DND-41 (cell line): ENCODE data around the gene ARHGAP26.

Experiments used
- ATAC-seq: fragments of 200-7000 bp; cut with Tn5 transposase; 3 replicates; pipeline ENCODE4 v1.9.1; 2021; ENCODE audit warnings: low read depth; ENCODE audit not compliant: insufficient read depth
- DNase-seq: peaks from one replicate; pipeline ENCODE4 v3.0.0-alpha.2; 2020
- H2AFZ ChIP-seq: 2 replicates; pipeline ENCODE4 v1.6.0; 2012; ENCODE audit warnings: low read depth, low read length
- H3K27ac ChIP-seq: 2 replicates; pipeline ENCODE4 v1.5.1; 2012; ENCODE audit warnings: low read length, inconsistent platforms
- H3K27me3 ChIP-seq: fragments of 200-600 bp; sonication (generic); 2 replicates; pipeline ENCODE4 v1.6.0; 2012; ENCODE audit warnings: low read length, mild to moderate bottlenecking, inconsistent platforms; ENCODE audit not compliant: insufficient read depth, poor library complexity
- H3K36me3 ChIP-seq: 2 replicates; pipeline ENCODE4 v1.5.1; 2012; ENCODE audit warnings: low read length, inconsistent platforms; ENCODE audit not compliant: insufficient read depth
- H3K4me1 ChIP-seq: 2 replicates; pipeline ENCODE4 v1.5.1; 2012; ENCODE audit warnings: mild to moderate bottlenecking, low read length; ENCODE audit not compliant: insufficient read depth
- H3K4me2 ChIP-seq: 2 replicates; pipeline ENCODE4 v1.6.0; 2012; ENCODE audit warnings: mild to moderate bottlenecking, moderate library complexity, low read length, inconsistent platforms; ENCODE audit not compliant: insufficient read depth
- H3K4me3 ChIP-seq, 2 experiments: fragments of 200-600 bp in 1 of 2; shearing (Covaris generic) in 1 of 2; 2 replicates each; pipeline ENCODE4 v1.5.1; 2012 to 2016; ENCODE audit warnings: inconsistent platforms in 2 of 2, low read length in 2 of 2, mild to moderate bottlenecking in 2 of 2, low read depth in 1 of 2, moderate library complexity in 1 of 2
- H3K79me2 ChIP-seq: 2 replicates; pipeline ENCODE4 v1.6.0; 2012; ENCODE audit warnings: low read length, inconsistent platforms; ENCODE audit not compliant: insufficient read depth
- H3K9ac ChIP-seq: 2 replicates; pipeline ENCODE4 v1.6.0; 2012; ENCODE audit warnings: low read depth, mild to moderate bottlenecking, inconsistent platforms, low read length, moderate library complexity
- H3K9me3 ChIP-seq: 2 replicates; pipeline ENCODE4 v1.5.1; 2012; ENCODE audit warnings: low read length, moderate library complexity, mild to moderate bottlenecking, inconsistent platforms; ENCODE audit not compliant: insufficient read depth, severe bottlenecking
- H4K20me1 ChIP-seq: 2 replicates; pipeline ENCODE4 v1.6.0; 2012; ENCODE audit warnings: low read length; ENCODE audit not compliant: insufficient read depth
- CTCF ChIP-seq: IDR thresholded peaks from 2 replicates; pipeline ENCODE4 v1.5.1; 2012; ENCODE audit warnings: borderline replicate concordance, low read length, moderate library complexity, mild to moderate bottlenecking; ENCODE audit not compliant: poor library complexity, severe bottlenecking; ENCODE audit errors: extremely low read depth
- EZH2 ChIP-seq: IDR thresholded peaks from 3 replicates; pipeline ENCODE4 v1.6.1; 2012; ENCODE audit warnings: borderline replicate concordance, low read depth, mild to moderate bottlenecking, moderate library complexity, low read length, inconsistent platforms; ENCODE audit not compliant: severe bottlenecking

Gene ARHGAP26

GRCh38 chr5:143078971-143079370 lies 308.8 kb downstream of the ARHGAP26 start:
- H3K4me3 ChIP-seq, result no peak overlapping the region
- H3K9me3 ChIP-seq, result no peaks in the 10 kb centered on the region
- H3K4me1 ChIP-seq, result no peaks in the 10 kb centered on the region
- H4K20me1 ChIP-seq, result no peaks in the 10 kb centered on the region
- no peak for DNase-seq
- TF ChIP-seq EZH2 (no peak), CTCF (no peak)
- no peaks in the 10 kb centered on the region for H3K27me3 ChIP-seq
- H3K9ac ChIP-seq, result no peak overlapping the region
- H3K27ac ChIP-seq, result no peak overlapping the region
- H3K79me2 ChIP-seq, result no peaks in the 10 kb centered on the region
- H3K4me2 ChIP-seq, result no peak overlapping the region
- no peak for ATAC-seq
- H2AFZ ChIP-seq, result no peak overlapping the region
- no peaks in the 10 kb centered on the region for H3K36me3 ChIP-seq

- Histone ChIP-seq H3K9ac (no peak overlapping the region), H4K20me1 (no peaks in the 10 kb centered on the region), H3K4me3 (no peak overlapping the region), H3K79me2 (no peaks in the 10 kb centered on the region), H3K9me3 (no peaks in the 10 kb centered on the region), H3K4me1 (no peaks in the 10 kb centered on the region), H3K27ac (no peak overlapping the region), H3K4me2 (no peak overlapping the region), H3K36me3 (peaks cover 4% of the 10 kb centered on the region), H3K27me3 (no peaks in the 10 kb centered on the region), H2AFZ (no peak overlapping the region)
- DNase-seq (no peak), ATAC-seq (no peak)
- TF ChIP-seq EZH2, result no peak
- no peak for TF ChIP-seq CTCF
These were observed 310.2 kb downstream of the ARHGAP26 start for GRCh38 chr5:143080407-143080806.

GRCh38 chr5:143080982-143081381 lies 310.8 kb downstream of the ARHGAP26 start:
- Histone ChIP-seq H3K4me3 (no peak overlapping the region), H3K9me3 (no peaks in the 10 kb centered on the region), H3K9ac (no peak overlapping the region), H2AFZ (no peak overlapping the region), H3K36me3 (peaks cover 4% of the 10 kb centered on the region), H3K27me3 (no peaks in the 10 kb centered on the region), H3K27ac (no peak overlapping the region), H4K20me1 (no peaks in the 10 kb centered on the region), H3K4me1 (no peaks in the 10 kb centered on the region), H3K79me2 (no peaks in the 10 kb centered on the region), H3K4me2 (no peak overlapping the region)
- no peak for TF ChIP-seq EZH2
- no peak for TF ChIP-seq CTCF
- ATAC-seq (no peak), DNase-seq (no peak)

- Histone ChIP-seq H3K9ac (no peak overlapping the region), H3K4me3 (no peak overlapping the region), H3K27me3 (no peaks in the 10 kb centered on the region), H3K79me2 (no peaks in the 10 kb centered on the region), H3K9me3 (no peaks in the 10 kb centered on the region), H3K36me3 (peaks cover 4% of the 10 kb centered on the region), H4K20me1 (no peaks in the 10 kb centered on the region), H2AFZ (no peak overlapping the region), H3K27ac (no peak overlapping the region), H3K4me2 (no peak overlapping the region), H3K4me1 (no peaks in the 10 kb centered on the region)
- TF ChIP-seq CTCF (no peak), EZH2 (no peak)
- ATAC-seq, result no peak
- DNase-seq, result no peak
These were observed 312.8 kb downstream of the ARHGAP26 start for GRCh38 chr5:143083006-143083405.
